PC-9 (cell line): ENCODE data around the gene CEP85L. TPM values are rescaled to one million over a fixed set of nuclear protein-coding genes. Genes with fewer than 3 reads are reported as not detected.

Experiments used
- BruUV-seq: library from RNA; stranded (reverse); fragments of 400-500 nt; replicated peaks from 2 replicates; lab custom pipeline; 2021; lab: Mats Ljungman, UMichigan
- CTCF ChIA-PET: fragments of 300-600 bp; sonication (Branson Sonifier 250); formaldehyde crosslinking; loops from one replicate; lab custom pipeline; 2022; ENCODE audit warnings: antibody characterized with exemption; lab: Charles Lee
- POLR2A ChIA-PET: fragments of 300-600 bp; sonication (Branson Sonifier 250); formaldehyde crosslinking; loops from one replicate; lab custom pipeline; 2022; ENCODE audit warnings: antibody characterized with exemption; ENCODE audit not compliant: unreplicated experiment; lab: Charles Lee
- DNase-seq, 2 experiments: peaks; one replicate each; pipeline versions ENCODE4 v3.0.0 to v3.0.0-alpha.2; 2015 to 2022; ENCODE audit warnings: mixed read lengths in 1 of 2
- H2AFZ ChIP-seq: fragments of 200-600 bp; sonication (generic); 2 replicates; pipeline ENCODE4 v1.8.1; 2017; ENCODE audit warnings: antibody characterized with exemption
- H3F3A ChIP-seq: fragments of 200-600 bp; sonication (generic); 2 replicates; pipeline ENCODE4 v1.8.1; 2017; ENCODE audit warnings: antibody characterized with exemption, mild to moderate bottlenecking, low read depth; ENCODE audit not compliant: insufficient read depth
- H3K27ac ChIP-seq: fragments of 200-600 bp; sonication (generic); 2 replicates; pipeline ENCODE4 v1.6.1; 2016; ENCODE audit warnings: mixed run types
- H3K27me3 ChIP-seq: fragments of 200-600 bp; sonication (generic); 2 replicates; pipeline ENCODE4 v1.6.1; 2016; ENCODE audit warnings: low read depth, mixed run types; ENCODE audit not compliant: insufficient read depth
- H3K36me3 ChIP-seq: fragments of 200-600 bp; sonication (generic); 2 replicates; pipeline ENCODE4 v1.6.1; 2016; ENCODE audit warnings: low read depth, mixed run types
- H3K4me1 ChIP-seq: fragments of 200-600 bp; sonication (generic); replicated peaks from 2 replicates; pipeline ENCODE4 v1.6.1; 2016; ENCODE audit warnings: mixed run types; ENCODE audit not compliant: insufficient read depth
- H3K4me2 ChIP-seq: fragments of 200-600 bp; sonication (generic); 2 replicates; pipeline ENCODE4 v1.6.1; 2017; ENCODE audit warnings: mixed run types
- H3K4me3 ChIP-seq: fragments of 200-600 bp; sonication (generic); 2 replicates; pipeline ENCODE4 v1.6.1; 2016; ENCODE audit warnings: mixed run types
- H3K79me2 ChIP-seq: fragments of 200-600 bp; sonication (generic); 2 replicates; pipeline ENCODE4 v1.6.1; 2017; ENCODE audit warnings: low read depth, mixed run types
- H3K9me2 ChIP-seq: fragments of 200-600 bp; sonication (generic); 2 replicates; pipeline ENCODE4 v1.8.1; 2017; ENCODE audit warnings: mild to moderate bottlenecking; ENCODE audit not compliant: insufficient read depth
- H3K9me3 ChIP-seq: fragments of 200-600 bp; sonication (generic); 2 replicates; pipeline ENCODE4 v1.8.1; 2016; ENCODE audit warnings: low read depth; ENCODE audit not compliant: insufficient read depth
- H4K20me1 ChIP-seq: fragments of 200-600 bp; sonication (generic); 2 replicates; pipeline ENCODE4 v1.8.1; 2017; ENCODE audit not compliant: insufficient read depth
- CTCF ChIP-seq: fragments of 200-600 bp; sonication (generic); conservative IDR thresholded peaks from 2 replicates; pipeline ENCODE4 v1.6.1; 2017; ENCODE audit warnings: mixed run types, antibody characterized with exemption, mild to moderate bottlenecking, moderate library complexity
- EZH2 ChIP-seq: fragments of 200-600 bp; sonication (generic); IDR thresholded peaks from 2 replicates; pipeline ENCODE4 v1.8.0; 2017; ENCODE audit warnings: antibody characterized with exemption, low read depth
- intact Hi-C: fragments of 100-400 bp; cut with micrococcal nuclease; formaldehyde crosslinking; loops from one replicate; pipeline ENCODE4 v1.10.0; 2022; ENCODE audit not compliant: unreplicated experiment
- total RNA-seq: library from RNA; stranded (reverse); gene quantifications from 2 replicates; pipeline ENCODE4 v1.2.3, GENCODE V29; 2021

Gene CEP85L
- total RNA-seq, 1 experiment from 2014 or later = 3.0 TPM

- DNase-seq = no peak
- ChIA-PET CTCF (no interaction called here), POLR2A (no interaction called here)
- H4K20me1 ChIP-seq = no peaks in the 10 kb centered on the region; the same call in 1 of the 2 replicates
- peaks cover 9% of the 10 kb centered on the region; the same call in 1 of the 2 replicates for H3K79me2 ChIP-seq
- no peaks in the 10 kb centered on the region for H3K4me1 ChIP-seq
- H2AFZ ChIP-seq = no peak overlapping the region
- H3K36me3 ChIP-seq = no peaks in the 10 kb centered on the region
- no peaks in the 10 kb centered on the region for H3F3A ChIP-seq
- TF ChIP-seq CTCF (no peak), EZH2 (no peak)
- intact Hi-C loops = no loop called here
- H3K4me3 ChIP-seq = no peak overlapping the region
- H3K9me2 ChIP-seq = no peaks in the 10 kb centered on the region
- no peaks in the 10 kb centered on the region for H3K9me3 ChIP-seq
- H3K27ac ChIP-seq = no peak overlapping the region
- no peak overlapping the region for H3K4me2 ChIP-seq
- no peaks in the 10 kb centered on the region for H3K27me3 ChIP-seq
- no TSS peak for BruUV-seq
Observed at GRCh38 chr6:118630067-118630466, 21.3 kb downstream of the CEP85L start.

- ChIA-PET POLR2A (no interaction called here), CTCF (no interaction called here)
- peaks cover 5% of the 10 kb centered on the region; the same call in 1 of the 2 replicates for H3K79me2 ChIP-seq
Observed at GRCh38 chr6:118627724-118628123, 23.7 kb downstream of the CEP85L start.

GRCh38 chr6:118625833-118626232, 25.6 kb downstream of the CEP85L start:
- Histone ChIP-seq H3K36me3 (no peaks in the 10 kb centered on the region), H3K9me2 (no peaks in the 10 kb centered on the region), H4K20me1 (no peaks in the 10 kb centered on the region), H3K4me2 (no peak overlapping the region), H3K9me3 (no peaks in the 10 kb centered on the region), H3K4me3 (no peak overlapping the region), H3K4me1 (no peaks in the 10 kb centered on the region), H3K79me2 (peaks cover 5% of the 10 kb centered on the region; the same call in 1 of the 2 replicates), H3F3A (no peaks in the 10 kb centered on the region), H3K27me3 (no peaks in the 10 kb centered on the region), H2AFZ (no peak overlapping the region), H3K27ac (no peak overlapping the region)
- no peak for DNase-seq
- POLR2A ChIA-PET = no interaction called here
- TF ChIP-seq CTCF (no peak), EZH2 (no peak)
- intact Hi-C loops = no loop called here
- CTCF ChIA-PET = no interaction called here
- BruUV-seq = no TSS peak

More at GRCh38 chr6:118627724-118628123, 23.7 kb downstream of the CEP85L start:
- Histone ChIP-seq H3K4me3 (no peak overlapping the region), H3K9me2 (no peaks in the 10 kb centered on the region), H3K27me3 (no peaks in the 10 kb centered on the region), H4K20me1 (no peaks in the 10 kb centered on the region; the same call in 1 of the 2 replicates), H2AFZ (no peak overlapping the region), H3K27ac (no peak overlapping the region), H3K4me2 (no peak overlapping the region), H3K36me3 (no peaks in the 10 kb centered on the region), H3K4me1 (no peaks in the 10 kb centered on the region), H3K9me3 (no peaks in the 10 kb centered on the region), H3F3A (no peaks in the 10 kb centered on the region)
- DNase-seq = no peak
- no TSS peak for BruUV-seq
- intact Hi-C loops = no loop called here
- TF ChIP-seq EZH2 = no peak
- TF ChIP-seq CTCF = no peak
